ENCODE measurements around the gene NSUN5. TPM values are rescaled to one million over a fixed set of nuclear protein-coding genes. Genes with fewer than 3 reads are reported as not detected.
"Not testable (repeated sequence)": the region's sequence is repeated elsewhere in the genome, so short reads cannot be mapped to it uniquely, and the experiment has no call there.

NSUN5 gene
- polyA plus RNA-seq, 2 donors: 16.2 to 23.1 TPM

GRCh38 chr7:73328696-73329095, 20.1 kb upstream of the NSUN5 start:
- H3K27me3 ChIP-seq (ENCODE audit: control insufficient read depth in 1 of 2, insufficient read depth in 2 of 2, low read length in 2 of 2): no peaks in the 10 kb centered on the region
- no peaks in the 10 kb centered on the region for H3K9me3 ChIP-seq (ENCODE audit: control insufficient read depth in 2 of 2, insufficient read depth in 1 of 2, low read depth in 1 of 2, low read length in 1 of 2)
- no peaks in the 10 kb centered on the region for H3K4me1 ChIP-seq (ENCODE audit: control insufficient read depth in 2 of 2, insufficient read depth in 2 of 2, low read length in 1 of 2)
- no peaks in the 10 kb centered on the region for H3K36me3 ChIP-seq (ENCODE audit: control insufficient read depth in 2 of 2, insufficient read depth in 2 of 2, low read length in 1 of 2)
- H3K27ac ChIP-seq (ENCODE audit: low read depth in 2 of 2, low read length in 1 of 2): no peak overlapping the region
- H3K4me3 ChIP-seq (ENCODE audit: low read depth in 1 of 2, low read length in 2 of 2): no peak overlapping the region
- 93 to 95% methylated on average over 10 of the region's 10 CpGs for WGBS, 2 donors

- not testable (repeated sequence) for H3K27ac ChIP-seq (ENCODE audit: low read depth in 2 of 2, low read length in 1 of 2); H3K4me1 ChIP-seq (ENCODE audit: control insufficient read depth in 2 of 2, insufficient read depth in 2 of 2, low read length in 1 of 2); H3K4me3 ChIP-seq (ENCODE audit: low read depth in 1 of 2, low read length in 2 of 2); H3K9me3 ChIP-seq (ENCODE audit: control insufficient read depth in 2 of 2, insufficient read depth in 1 of 2, low read depth in 1 of 2, low read length in 1 of 2); H3K36me3 ChIP-seq (ENCODE audit: control insufficient read depth in 2 of 2, insufficient read depth in 2 of 2, low read length in 1 of 2); H3K27me3 ChIP-seq (ENCODE audit: control insufficient read depth in 1 of 2, insufficient read depth in 2 of 2, low read length in 2 of 2)
- 92 to 95% methylated on average over 40 to 43 of the region's 43 CpGs for WGBS, 2 donors
Measured at GRCh38 chr7:73327922-73328321, 19.3 kb upstream of the NSUN5 start, which contains the start of the genes FKBP6 and TRIM50. FKBP6 (plus strand) TSS chr7:73328161; CDS start chr7:73328429, 268 bp downstream. TRIM50 (minus strand) TSS chr7:73328082; CDS start chr7:73324787, 3,295 bp downstream.

- H3K36me3 ChIP-seq (ENCODE audit: control insufficient read depth in 2 of 2, insufficient read depth in 2 of 2, low read length in 1 of 2); H3K9me3 ChIP-seq (ENCODE audit: control insufficient read depth in 2 of 2, insufficient read depth in 1 of 2, low read depth in 1 of 2, low read length in 1 of 2); H3K27me3 ChIP-seq (ENCODE audit: control insufficient read depth in 1 of 2, insufficient read depth in 2 of 2, low read length in 2 of 2); H3K27ac ChIP-seq (ENCODE audit: low read depth in 2 of 2, low read length in 1 of 2); H3K4me1 ChIP-seq (ENCODE audit: control insufficient read depth in 2 of 2, insufficient read depth in 2 of 2, low read length in 1 of 2); H3K4me3 ChIP-seq (ENCODE audit: low read depth in 1 of 2, low read length in 2 of 2): not testable (repeated sequence)
- 83 to 88% methylated on average over 5 to 12 of the region's 13 CpGs for WGBS, 2 donors
Measured at GRCh38 chr7:73327449-73327848, 18.8 kb upstream of the NSUN5 start.

GRCh38 chr7:73325424-73325823, 16.8 kb upstream of the NSUN5 start:
- not testable (repeated sequence) for H3K27me3 ChIP-seq (ENCODE audit: control insufficient read depth in 1 of 2, insufficient read depth in 2 of 2, low read length in 2 of 2); H3K4me3 ChIP-seq (ENCODE audit: low read depth in 1 of 2, low read length in 2 of 2); H3K36me3 ChIP-seq (ENCODE audit: control insufficient read depth in 2 of 2, insufficient read depth in 2 of 2, low read length in 1 of 2); H3K4me1 ChIP-seq (ENCODE audit: control insufficient read depth in 2 of 2, insufficient read depth in 2 of 2, low read length in 1 of 2); H3K27ac ChIP-seq (ENCODE audit: low read depth in 2 of 2, low read length in 1 of 2); H3K9me3 ChIP-seq (ENCODE audit: control insufficient read depth in 2 of 2, insufficient read depth in 1 of 2, low read depth in 1 of 2, low read length in 1 of 2)
- 78 to 83% methylated on average over 6 of the region's 6 CpGs for WGBS, 2 donors

- WGBS, 2 donors: 12 to 23% methylated on average over 20 to 31 of the region's 31 CpGs
- H3K27me3 ChIP-seq (ENCODE audit: control insufficient read depth in 1 of 2, insufficient read depth in 2 of 2, low read length in 2 of 2); H3K4me3 ChIP-seq (ENCODE audit: low read depth in 1 of 2, low read length in 2 of 2); H3K27ac ChIP-seq (ENCODE audit: low read depth in 2 of 2, low read length in 1 of 2); H3K36me3 ChIP-seq (ENCODE audit: control insufficient read depth in 2 of 2, insufficient read depth in 2 of 2, low read length in 1 of 2); H3K9me3 ChIP-seq (ENCODE audit: control insufficient read depth in 2 of 2, insufficient read depth in 1 of 2, low read depth in 1 of 2, low read length in 1 of 2); H3K4me1 ChIP-seq (ENCODE audit: control insufficient read depth in 2 of 2, insufficient read depth in 2 of 2, low read length in 1 of 2): not testable (repeated sequence)
Measured at GRCh38 chr7:73324081-73324845, 15.6 kb upstream of the NSUN5 start.

GRCh38 chr7:73323434-73324080, 14.9 kb upstream of the NSUN5 start:
- not testable (repeated sequence) for H3K9me3 ChIP-seq (ENCODE audit: control insufficient read depth in 2 of 2, insufficient read depth in 1 of 2, low read depth in 1 of 2, low read length in 1 of 2); H3K27me3 ChIP-seq (ENCODE audit: control insufficient read depth in 1 of 2, insufficient read depth in 2 of 2, low read length in 2 of 2); H3K4me1 ChIP-seq (ENCODE audit: control insufficient read depth in 2 of 2, insufficient read depth in 2 of 2, low read length in 1 of 2); H3K36me3 ChIP-seq (ENCODE audit: control insufficient read depth in 2 of 2, insufficient read depth in 2 of 2, low read length in 1 of 2); H3K4me3 ChIP-seq (ENCODE audit: low read depth in 1 of 2, low read length in 2 of 2); H3K27ac ChIP-seq (ENCODE audit: low read depth in 2 of 2, low read length in 1 of 2)
- WGBS, 2 donors: 79 to 87% methylated on average over 5 of the region's 5 CpGs

GRCh38 chr7:73320009-73320408, 11.4 kb upstream of the NSUN5 start:
- H3K36me3 ChIP-seq (ENCODE audit: control insufficient read depth in 2 of 2, insufficient read depth in 2 of 2, low read length in 1 of 2); H3K4me1 ChIP-seq (ENCODE audit: control insufficient read depth in 2 of 2, insufficient read depth in 2 of 2, low read length in 1 of 2); H3K9me3 ChIP-seq (ENCODE audit: control insufficient read depth in 2 of 2, insufficient read depth in 1 of 2, low read depth in 1 of 2, low read length in 1 of 2); H3K27ac ChIP-seq (ENCODE audit: low read depth in 2 of 2, low read length in 1 of 2); H3K27me3 ChIP-seq (ENCODE audit: control insufficient read depth in 1 of 2, insufficient read depth in 2 of 2, low read length in 2 of 2); H3K4me3 ChIP-seq (ENCODE audit: low read depth in 1 of 2, low read length in 2 of 2): not testable (repeated sequence)
- WGBS, 2 donors: 63 to 84% methylated on average over 9 of the region's 9 CpGs

- not testable (repeated sequence) for H3K36me3 ChIP-seq (ENCODE audit: control insufficient read depth in 2 of 2, insufficient read depth in 2 of 2, low read length in 1 of 2); H3K4me3 ChIP-seq (ENCODE audit: low read depth in 1 of 2, low read length in 2 of 2); H3K9me3 ChIP-seq (ENCODE audit: control insufficient read depth in 2 of 2, insufficient read depth in 1 of 2, low read depth in 1 of 2, low read length in 1 of 2); H3K4me1 ChIP-seq (ENCODE audit: control insufficient read depth in 2 of 2, insufficient read depth in 2 of 2, low read length in 1 of 2); H3K27ac ChIP-seq (ENCODE audit: low read depth in 2 of 2, low read length in 1 of 2); H3K27me3 ChIP-seq (ENCODE audit: control insufficient read depth in 1 of 2, insufficient read depth in 2 of 2, low read length in 2 of 2)
- WGBS, 2 donors: 73 to 74% methylated on average over 9 of the region's 9 CpGs
Measured at GRCh38 chr7:73319541-73319940, 10.9 kb upstream of the NSUN5 start.

- not testable (repeated sequence) for H3K4me3 ChIP-seq (ENCODE audit: low read depth in 1 of 2, low read length in 2 of 2); H3K9me3 ChIP-seq (ENCODE audit: control insufficient read depth in 2 of 2, insufficient read depth in 1 of 2, low read depth in 1 of 2, low read length in 1 of 2); H3K27me3 ChIP-seq (ENCODE audit: control insufficient read depth in 1 of 2, insufficient read depth in 2 of 2, low read length in 2 of 2); H3K27ac ChIP-seq (ENCODE audit: low read depth in 2 of 2, low read length in 1 of 2); H3K4me1 ChIP-seq (ENCODE audit: control insufficient read depth in 2 of 2, insufficient read depth in 2 of 2, low read length in 1 of 2); H3K36me3 ChIP-seq (ENCODE audit: control insufficient read depth in 2 of 2, insufficient read depth in 2 of 2, low read length in 1 of 2)
- 81 to 88% methylated on average over 14 to 18 of the region's 18 CpGs for WGBS, 2 donors
Measured at GRCh38 chr7:73318656-73319204, 10.1 kb upstream of the NSUN5 start.

GRCh38 chr7:73316521-73316920, 7.9 kb upstream of the NSUN5 start:
- Histone ChIP-seq H3K9me3 (ENCODE audit: control insufficient read depth in 2 of 2, insufficient read depth in 1 of 2, low read depth in 1 of 2, low read length in 1 of 2) (no peaks in the 10 kb centered on the region), H3K27me3 (ENCODE audit: control insufficient read depth in 1 of 2, insufficient read depth in 2 of 2, low read length in 2 of 2) (no peaks in the 10 kb centered on the region), H3K27ac (ENCODE audit: low read depth in 2 of 2, low read length in 1 of 2) (no peak overlapping the region), H3K4me1 (ENCODE audit: control insufficient read depth in 2 of 2, insufficient read depth in 2 of 2, low read length in 1 of 2) (no peaks in the 10 kb centered on the region), H3K4me3 (ENCODE audit: low read depth in 1 of 2, low read length in 2 of 2) (no peak overlapping the region), H3K36me3 (ENCODE audit: control insufficient read depth in 2 of 2, insufficient read depth in 2 of 2, low read length in 1 of 2) (no peaks in the 10 kb centered on the region)
- WGBS, 2 donors: 84% methylated on average over 9 of the region's 9 CpGs
